Measurements from ENCODE around the gene ZIC2. TPM values are rescaled to one million over a fixed set of nuclear protein-coding genes. Genes with fewer than 3 reads are reported as not detected.

The ZIC2 gene
- total and polyA plus RNA-seq, 2 of the 8 experiments (the other 6 are each of a cell fraction or from before 2014, with no cell fraction given) = 53.2 to 372 TPM

DNA sequence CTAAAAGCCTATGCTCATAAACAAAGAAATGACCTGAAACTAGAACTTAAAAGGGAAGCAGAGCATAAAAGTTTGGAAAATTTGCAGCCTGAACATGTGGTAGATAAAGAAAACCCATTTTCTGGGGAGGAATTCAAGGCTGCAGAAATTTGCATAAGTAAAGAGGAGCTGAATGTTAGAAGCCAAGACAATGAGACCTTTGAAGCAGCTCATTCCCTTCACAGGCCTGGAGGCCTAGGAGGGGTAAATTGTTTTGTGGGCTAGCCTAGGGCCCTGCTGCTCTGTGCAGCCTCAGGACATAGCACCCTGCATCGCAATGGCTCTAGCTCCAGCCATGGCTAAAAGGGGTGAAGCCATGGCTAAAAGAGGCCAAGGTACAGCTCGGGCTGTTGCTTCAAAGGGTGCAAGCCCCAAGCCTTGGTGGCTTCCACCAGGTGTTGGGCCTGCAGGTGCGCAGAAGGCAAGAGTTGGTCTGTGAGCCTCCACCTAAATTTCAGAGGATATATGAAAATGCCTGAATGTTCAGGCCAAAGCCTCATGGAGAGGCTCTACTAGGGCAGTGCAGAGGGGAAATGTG, 38.3 kb downstream of the ZIC2 start:
- H3K14ac ChIP-seq (ENCODE audit: insufficient read length) = no peak overlapping the region
- no peak overlapping the region for H4K5ac ChIP-seq (ENCODE audit: insufficient read length, low read depth, low read length)
- 0 out of 2 replicates have a peak overlapping the region, but pooled peaks have one; percentile 53 for H2AK5ac ChIP-seq (ENCODE audit: low read depth, low read length)
- H3K4me2 ChIP-seq (ENCODE audit: insufficient read depth in 1 of 2, low read depth in 2 of 2, low read length in 2 of 2) = no peak overlapping the region
- H4K20me1 ChIP-seq (replicated peaks in 1 of 2; ENCODE audit: control insufficient read depth in 1 of 2, insufficient read depth in 2 of 2, low read length in 2 of 2) = no peaks in the 10 kb centered on the region
- DNase-seq (ENCODE audit: low read depth in 1 of 2, low spot score in 2 of 2) = peak in 1 of 2 experiments; percentile 54
- no peak for FAIRE-seq
- peak overlapping the region; percentile 71 for H3K18ac ChIP-seq (ENCODE audit: extremely low read depth, low read length)
- H2AFZ ChIP-seq (ENCODE audit: low read length) = no peak overlapping the region
- H3K36me3 ChIP-seq (ENCODE audit: control insufficient read depth in 2 of 4, insufficient read depth in 4 of 4, low read length in 3 of 4) = no peaks in the 10 kb centered on the region
- no peak for TF ChIP-seq TAF7 (optimal IDR thresholded peaks at IDR 0.05; ENCODE audit: borderline replicate concordance, low read depth, low read length)
- no peak for TF ChIP-seq BACH1 (IDR thresholded peaks at IDR 0.05; ENCODE audit: low read length)
- 0 out of 2 replicates have a peak, but pooled peaks have one; percentile 29 for TF ChIP-seq KDM1A (IDR thresholded peaks at IDR 0.05; ENCODE audit: borderline replicate concordance, low read length)
- no peaks in the 10 kb centered on the region for H3K79me1 ChIP-seq (ENCODE audit: low read depth, low read length)
- H4K91ac ChIP-seq (replicated peaks; ENCODE audit: insufficient read length, low read length) = peak overlapping the region; percentile 65
- H3K79me2 ChIP-seq (ENCODE audit: control insufficient read depth in 1 of 2, insufficient read depth in 2 of 2, low read length in 2 of 2) = no peaks in the 10 kb centered on the region
- H3K4me1 ChIP-seq (replicated peaks in 1 of 4; ENCODE audit: control insufficient read depth in 3 of 4, insufficient read depth in 4 of 4, low read length in 3 of 4) = peaks cover 0 to 5% (median 1%) of the 10 kb centered on the region in 4 experiments; a peak in 1 of 7 replicates
- 88% methylated on average over 3 of the region's 3 CpGs; no CpG with 5 or more reads in 1 of the 2 experiments for WGBS, 2 experiments (ENCODE audit: extremely low coverage in 1 of 2, insufficient coverage in 1 of 2, insufficient read length in 1 of 2, insufficient replicate concordance in 2 of 2, low coverage in 1 of 2, low lambda C conversion rate in 2 of 2, missing lambda C conversion rate in 1 of 2)
- CTCF ChIA-PET (ENCODE audit: partially characterized antibody) = interaction anchor here (0.6 to 0.9 kb wide), 5 partner anchors 18 to 1755 kb away, joined by 3 read pairs; no protein-coding TSS in a partner anchor
- H3K27ac ChIP-seq (ENCODE audit: low read depth, low read length) = no peak overlapping the region
- H3K4me3 ChIP-seq (ENCODE audit: extremely low read depth in 1 of 4, insufficient read depth in 2 of 4, low read depth in 3 of 4, low read length in 4 of 4) = no peak overlapping the region
- no peak overlapping the region; the same call in 1 of the 2 replicates for H2BK5ac ChIP-seq (ENCODE audit: low read depth, low read length)
- H3K23me2 ChIP-seq (ENCODE audit: low read depth, low read length) = no peaks in the 10 kb centered on the region
- no peak overlapping the region for H3K4ac ChIP-seq (replicated peaks; ENCODE audit: insufficient read length, low read depth, low read length)
- peaks cover 0 to 10% of the 10 kb centered on the region in 2 experiments; a peak in 2 of 4 replicates for H3K9me3 ChIP-seq (ENCODE audit: insufficient read depth in 2 of 2, low read depth in 1 of 2, low read length in 1 of 2)
- POLR2A ChIA-PET (ENCODE audit: partially characterized antibody) = interaction anchor here (0.6 kb wide), 1 partner anchor 13 kb away, joined by 3 read pairs; no protein-coding TSS in a partner anchor
- no peak overlapping the region; the same call in 1 of the 2 replicates for H2BK20ac ChIP-seq (ENCODE audit: low read length)
- H2BK12ac ChIP-seq (ENCODE audit: low read depth, low read length) = peak overlapping the region; percentile 60; the same call in 1 of the 2 replicates
- H2BK15ac ChIP-seq (ENCODE audit: low read length) = no peak overlapping the region
- H3K27me3 ChIP-seq (replicated peaks in 1 of 4; ENCODE audit: control insufficient read depth in 3 of 4, extremely low read depth in 1 of 4, insufficient read depth in 3 of 4, low read length in 3 of 4) = no peaks in the 10 kb centered on the region
- H3K9ac ChIP-seq (replicated peaks in 1 of 4; ENCODE audit: extremely low read depth in 1 of 4, low read depth in 3 of 4, low read length in 3 of 4) = no peak overlapping the region
- H3K56ac ChIP-seq (replicated peaks; ENCODE audit: insufficient read length, low read depth, low read length) = no peak overlapping the region
- no peak overlapping the region for H3K23ac ChIP-seq (ENCODE audit: insufficient read length)
- peak overlapping the region; percentile 22 for H2BK120ac ChIP-seq (replicated peaks; ENCODE audit: low read depth, low read length)
- H4K8ac ChIP-seq (ENCODE audit: extremely low read depth, insufficient read depth, low read length) = no peak overlapping the region
